ENCODE data around the gene GALNT5. TPM values are rescaled to one million over a fixed set of nuclear protein-coding genes. Genes with fewer than 3 reads are reported as not detected.

GALNT5 gene
- total RNA-seq, 1 experiment from 2014 or later: not detected

GRCh38 chr2:157291018-157291417 lies 33.5 kb downstream of the GALNT5 start:
- H3K27ac ChIP-seq (ENCODE audit: low read depth, low read length, poor library complexity, severe bottlenecking): no peak overlapping the region
- H3K4me1 ChIP-seq (ENCODE audit: insufficient read depth, low read length, poor library complexity, severe bottlenecking): no peaks in the 10 kb centered on the region
- no peaks in the 10 kb centered on the region for H3K9me3 ChIP-seq (ENCODE audit: low read depth, low read length, poor library complexity, severe bottlenecking)
- no peaks in the 10 kb centered on the region for H3K36me3 ChIP-seq (ENCODE audit: insufficient read depth, low read length, poor library complexity, severe bottlenecking)
- H3K4me3 ChIP-seq (ENCODE audit: low read depth, low read length, poor library complexity, severe bottlenecking): no peak overlapping the region
- ChIA-PET CTCF (no interaction called here), POLR2A (ENCODE audit: low non-redundant PET) (no interaction called here)
- BruUV-seq (replicated peaks): no TSS peak
- intact Hi-C loops (cut with micrococcal nuclease; ENCODE audit: unreplicated experiment): no loop called here
- no peak for TF ChIP-seq CTCF (conservative IDR thresholded peaks at IDR 0.05; ENCODE audit: low read depth, low read length)
- no peak for TF ChIP-seq EZH2 (IDR thresholded peaks at IDR 0.05; ENCODE audit: borderline replicate concordance, low read depth, low read length, poor library complexity, severe bottlenecking)
- H3K27me3 ChIP-seq (replicated peaks; ENCODE audit: insufficient read depth, low read depth, low read length, poor library complexity): peaks cover under 1% of the 10 kb centered on the region
- no peak for DNase-seq (ENCODE audit: low spot score)

GRCh38 chr2:157292853-157293252 lies 35.3 kb downstream of the GALNT5 start:
- no peaks in the 10 kb centered on the region for H3K4me1 ChIP-seq (ENCODE audit: insufficient read depth, low read length, poor library complexity, severe bottlenecking)
- BruUV-seq (replicated peaks): no TSS peak
- H3K4me3 ChIP-seq (ENCODE audit: low read depth, low read length, poor library complexity, severe bottlenecking): no peak overlapping the region
- DNase-seq (ENCODE audit: low spot score): no peak
- no peaks in the 10 kb centered on the region for H3K36me3 ChIP-seq (ENCODE audit: insufficient read depth, low read length, poor library complexity, severe bottlenecking)
- H3K27me3 ChIP-seq (replicated peaks; ENCODE audit: insufficient read depth, low read depth, low read length, poor library complexity): peaks cover 14% of the 10 kb centered on the region
- no peak for TF ChIP-seq CTCF (conservative IDR thresholded peaks at IDR 0.05; ENCODE audit: low read depth, low read length)
- TF ChIP-seq EZH2 (IDR thresholded peaks at IDR 0.05; ENCODE audit: borderline replicate concordance, low read depth, low read length, poor library complexity, severe bottlenecking): no peak
- H3K9me3 ChIP-seq (ENCODE audit: low read depth, low read length, poor library complexity, severe bottlenecking): no peaks in the 10 kb centered on the region
- ChIA-PET CTCF (no interaction called here), POLR2A (ENCODE audit: low non-redundant PET) (no interaction called here)
- H3K27ac ChIP-seq (ENCODE audit: low read depth, low read length, poor library complexity, severe bottlenecking): no peak overlapping the region
- intact Hi-C loops (cut with micrococcal nuclease; ENCODE audit: unreplicated experiment): no loop called here

DNA sequence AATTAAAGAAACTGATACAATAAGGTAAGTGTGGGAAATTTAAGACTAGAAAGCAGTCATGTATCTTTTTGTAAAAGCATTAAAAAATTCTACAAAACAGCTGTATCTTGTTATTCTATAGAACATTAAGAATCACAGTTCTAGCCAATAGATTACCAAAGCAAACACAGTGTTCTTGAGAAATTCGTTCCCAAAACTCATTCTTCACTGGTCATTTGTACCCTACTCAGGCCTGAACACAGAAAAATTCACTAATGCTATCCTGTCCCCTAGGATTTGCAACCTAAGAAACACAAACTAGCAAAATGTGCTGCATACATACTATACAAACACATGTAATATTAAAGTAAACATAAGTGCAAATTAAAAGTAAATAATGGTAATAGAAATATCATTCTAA lies 39.0 kb downstream of the GALNT5 start:
- no peak overlapping the region for H3K4me3 ChIP-seq (ENCODE audit: low read depth, low read length, poor library complexity, severe bottlenecking)
- H3K4me1 ChIP-seq (ENCODE audit: insufficient read depth, low read length, poor library complexity, severe bottlenecking): no peaks in the 10 kb centered on the region
- CTCF ChIA-PET: no interaction called here
- DNase-seq (ENCODE audit: low spot score): no peak
- intact Hi-C loops (cut with micrococcal nuclease; ENCODE audit: unreplicated experiment): no loop called here
- no peak overlapping the region for H3K27ac ChIP-seq (ENCODE audit: low read depth, low read length, poor library complexity, severe bottlenecking)
- TF ChIP-seq CTCF (conservative IDR thresholded peaks at IDR 0.05; ENCODE audit: low read depth, low read length): no peak
- no peak for TF ChIP-seq EZH2 (IDR thresholded peaks at IDR 0.05; ENCODE audit: borderline replicate concordance, low read depth, low read length, poor library complexity, severe bottlenecking)
- peaks cover 15% of the 10 kb centered on the region for H3K27me3 ChIP-seq (replicated peaks; ENCODE audit: insufficient read depth, low read depth, low read length, poor library complexity)
- no peaks in the 10 kb centered on the region for H3K36me3 ChIP-seq (ENCODE audit: insufficient read depth, low read length, poor library complexity, severe bottlenecking)
- POLR2A ChIA-PET (ENCODE audit: low non-redundant PET): no interaction called here
- no peaks in the 10 kb centered on the region for H3K9me3 ChIP-seq (ENCODE audit: low read depth, low read length, poor library complexity, severe bottlenecking)
- no TSS peak for BruUV-seq (replicated peaks)

Data from A673 (cell line).